ENCODE measurements around the gene COLGALT1.

COLGALT1 gene

GRCh38 chr19:17602872-17603510 is 47.5 kb downstream of the COLGALT1 start:
- no peak for TF ChIP-seq CEBPB (IDR thresholded peaks at IDR 0.05)
- TF ChIP-seq TCF12 (IDR thresholded peaks at IDR 0.05; ENCODE audit: low read depth) = no peak
- no peak for TF ChIP-seq RAD21 (IDR thresholded peaks at IDR 0.05; ENCODE audit: low read depth)
- TF ChIP-seq EP300 (IDR thresholded peaks at IDR 0.05; ENCODE audit: borderline replicate concordance) = no peak
- TF ChIP-seq TEAD4 (IDR thresholded peaks at IDR 0.05) = no peak
- no peak for TF ChIP-seq REST (IDR thresholded peaks at IDR 0.05; ENCODE audit: low read depth)
- no peak for TF ChIP-seq NFIC (IDR thresholded peaks at IDR 0.05)

- TF ChIP-seq FOXM1 (IDR thresholded peaks at IDR 0.05; ENCODE audit: borderline replicate concordance, low read depth) (no peak), USF1 (IDR thresholded peaks at IDR 0.05) (no peak), CEBPB (IDR thresholded peaks at IDR 0.05) (no peak), CREB1 (IDR thresholded peaks at IDR 0.05; ENCODE audit: low read depth) (no peak), MAX (IDR thresholded peaks at IDR 0.05) (no peak), ZBTB7A (IDR thresholded peaks at IDR 0.05; ENCODE audit: low read depth) (no peak)
Measured at GRCh38 chr19:17604372-17605025, 49.0 kb downstream of the COLGALT1 start.

- no peak for TF ChIP-seq EGR1 (IDR thresholded peaks at IDR 0.05)
- TF ChIP-seq EP300 (IDR thresholded peaks at IDR 0.05; ENCODE audit: borderline replicate concordance) = no peak
- TF ChIP-seq CREB1 (IDR thresholded peaks at IDR 0.05; ENCODE audit: low read depth) = no peak
- no peak for TF ChIP-seq TEAD4 (IDR thresholded peaks at IDR 0.05)
- no peak for TF ChIP-seq YY1 (IDR thresholded peaks at IDR 0.05; ENCODE audit: low read depth)
Measured at GRCh38 chr19:17605117-17605516, 49.7 kb downstream of the COLGALT1 start.

- TF ChIP-seq EP300 (IDR thresholded peaks at IDR 0.05; ENCODE audit: borderline replicate concordance) (peak; percentile 43), CEBPB (IDR thresholded peaks at IDR 0.05) (no peak), TAF1 (IDR thresholded peaks at IDR 0.05; ENCODE audit: low read depth) (peak; percentile 50; the same call in 1 of the 2 replicates), NFIC (IDR thresholded peaks at IDR 0.05) (0 out of 2 replicates have a peak, but pooled peaks have one; percentile 26), USF1 (IDR thresholded peaks at IDR 0.05) (peak; percentile 68; the same call in 1 of the 2 replicates), TEAD4 (IDR thresholded peaks at IDR 0.05) (no peak), TCF12 (IDR thresholded peaks at IDR 0.05; ENCODE audit: low read depth) (peak; percentile 72; the same call in 1 of the 2 replicates), MAX (IDR thresholded peaks at IDR 0.05) (peak; percentile 99), ZBTB7A (IDR thresholded peaks at IDR 0.05; ENCODE audit: low read depth) (0 out of 2 replicates have a peak, but pooled peaks have one; percentile 31), FOXM1 (IDR thresholded peaks at IDR 0.05; ENCODE audit: borderline replicate concordance, low read depth) (no peak), YY1 (IDR thresholded peaks at IDR 0.05; ENCODE audit: low read depth) (no peak), CREB1 (IDR thresholded peaks at IDR 0.05; ENCODE audit: low read depth) (0 out of 2 replicates have a peak, but pooled peaks have one; percentile 42), REST (IDR thresholded peaks at IDR 0.05; ENCODE audit: low read depth) (no peak), EGR1 (IDR thresholded peaks at IDR 0.05) (peak; percentile 92), RAD21 (IDR thresholded peaks at IDR 0.05; ENCODE audit: low read depth) (peak; percentile 56; the same call in 1 of the 2 replicates)
Measured at GRCh38 chr19:17605761-17606589, 50.5 kb downstream of the COLGALT1 start.

GRCh38 chr19:17606590-17607185 is 51.2 kb downstream of the COLGALT1 start:
- peak; percentile 75; the same call in 1 of the 2 replicates for TF ChIP-seq ZBTB7A (IDR thresholded peaks at IDR 0.05; ENCODE audit: low read depth)
- no peak for TF ChIP-seq YY1 (IDR thresholded peaks at IDR 0.05; ENCODE audit: low read depth)
- no peak for TF ChIP-seq EP300 (IDR thresholded peaks at IDR 0.05; ENCODE audit: borderline replicate concordance)
- TF ChIP-seq RAD21 (IDR thresholded peaks at IDR 0.05; ENCODE audit: low read depth) = peak; percentile 19; the same call in 1 of the 2 replicates
